Measurements from ENCODE around the gene MICA. TPM values are rescaled to one million over a fixed set of nuclear protein-coding genes. Genes with fewer than 3 reads are reported as not detected.

MICA gene
- total RNA-seq, 1 donor from 2014 or later, result 36.6 TPM

- intact Hi-C loops (cut with DNase I), result no loop called here
- no peak for ATAC-seq
- no peak overlapping the region for H3K4me3 ChIP-seq
- H3K4me1 ChIP-seq, result no peaks in the 10 kb centered on the region
- H3K27me3 ChIP-seq, result no peaks in the 10 kb centered on the region
- DNase-seq, result no peak
- H3K36me3 ChIP-seq, result peaks cover 38% of the 10 kb centered on the region
- TF ChIP-seq CTCF (IDR thresholded peaks at IDR 0.05), result no peak
- no peaks in the 10 kb centered on the region for H3K9me3 ChIP-seq
- no peak overlapping the region for H3K27ac ChIP-seq
These were observed 14.9 kb downstream of the MICA start for GRCh38 chr6:31418251-31418650.

- no peak for TF ChIP-seq CTCF (IDR thresholded peaks at IDR 0.05)
- Histone ChIP-seq H3K27ac (no peak overlapping the region), H3K4me3 (no peak overlapping the region), H3K9me3 (no peaks in the 10 kb centered on the region), H3K27me3 (no peaks in the 10 kb centered on the region), H3K36me3 (peaks cover 22% of the 10 kb centered on the region), H3K4me1 (no peaks in the 10 kb centered on the region)
- ATAC-seq, result peak; percentile 30
- intact Hi-C loops (cut with DNase I), result no loop called here
- DNase-seq, result no peak
These were observed 16.4 kb downstream of the MICA start for GRCh38 chr6:31419842-31420241.

GRCh38 chr6:31420546-31420945 is 17.2 kb downstream of the MICA start:
- H3K4me3 ChIP-seq, result no peak overlapping the region
- peaks cover 15% of the 10 kb centered on the region for H3K36me3 ChIP-seq
- DNase-seq, result no peak
- H3K9me3 ChIP-seq, result no peaks in the 10 kb centered on the region
- no peak for TF ChIP-seq CTCF (IDR thresholded peaks at IDR 0.05)
- no peaks in the 10 kb centered on the region for H3K4me1 ChIP-seq
- intact Hi-C loops (cut with DNase I), result no loop called here
- H3K27ac ChIP-seq, result no peak overlapping the region
- no peaks in the 10 kb centered on the region for H3K27me3 ChIP-seq
- no peak for ATAC-seq

- ATAC-seq, result no peak
- Histone ChIP-seq H3K4me3 (no peak overlapping the region), H3K4me1 (no peaks in the 10 kb centered on the region), H3K27ac (no peak overlapping the region), H3K36me3 (no peaks in the 10 kb centered on the region), H3K27me3 (no peaks in the 10 kb centered on the region), H3K9me3 (no peaks in the 10 kb centered on the region)
- TF ChIP-seq CTCF (IDR thresholded peaks at IDR 0.05), result no peak
- DNase-seq, result no peak
- intact Hi-C loops (cut with DNase I), result no loop called here
These were observed 19.2 kb downstream of the MICA start for GRCh38 chr6:31422587-31422986.

- no peaks in the 10 kb centered on the region for H3K36me3 ChIP-seq
- H3K27ac ChIP-seq, result no peak overlapping the region
- H3K4me3 ChIP-seq, result no peak overlapping the region
- DNase-seq, result no peak
- no peaks in the 10 kb centered on the region for H3K4me1 ChIP-seq
- no peak for ATAC-seq
- no peaks in the 10 kb centered on the region for H3K9me3 ChIP-seq
- TF ChIP-seq CTCF (IDR thresholded peaks at IDR 0.05), result no peak
- no peaks in the 10 kb centered on the region for H3K27me3 ChIP-seq
- intact Hi-C loops (cut with DNase I), result no loop called here
These were observed 20.2 kb downstream of the MICA start for GRCh38 chr6:31423550-31423949.

All from upper lobe of right lung (tissue), 1 donor.